HG03159 (cell line): ENCODE data around the gene EPN2.

Experiments
- ATAC-seq: cut with Tn5 transposase; IDR thresholded peaks from one replicate; pipeline ENCODE4 v1.9.1; 2021; ENCODE audit warnings: mild to moderate bottlenecking, moderate library complexity; ENCODE audit not compliant: unreplicated experiment

Gene EPN2

GRCh38 chr17:19362277-19363113, 125.3 kb downstream of the EPN2 start, which contains the start of gene B9D1:
B9D1 (minus strand) TSS chr17:19362723; CDS start chr17:19362569, 154 bp downstream.
- peak; percentile 64 for ATAC-seq

- ATAC-seq, result no peak
These were observed 125.9 kb downstream of the EPN2 start for GRCh38 chr17:19363114-19363438.

- ATAC-seq, result no peak
These were observed 126.4 kb downstream of the EPN2 start for GRCh38 chr17:19363460-19364035.

- no peak for ATAC-seq
These were observed 127.7 kb downstream of the EPN2 start for GRCh38 chr17:19364699-19365498.

- no peak for ATAC-seq
These were observed 128.3 kb downstream of the EPN2 start for GRCh38 chr17:19365499-19365817.

GRCh38 chr17:19365833-19366636, 128.9 kb downstream of the EPN2 start:
- ATAC-seq, result no peak

GRCh38 chr17:19366637-19366972, 129.4 kb downstream of the EPN2 start:
- no peak for ATAC-seq

- ATAC-seq, result no peak
These were observed 131.1 kb downstream of the EPN2 start for GRCh38 chr17:19368229-19368628.

- ATAC-seq, result no peak
These were observed 132.1 kb downstream of the EPN2 start for GRCh38 chr17:19369107-19369778.

- no peak for ATAC-seq
These were observed 132.8 kb downstream of the EPN2 start for GRCh38 chr17:19369846-19370492.

GRCh38 chr17:19370493-19370960, 133.4 kb downstream of the EPN2 start:
- ATAC-seq, result no peak

- no peak for ATAC-seq
These were observed 134.3 kb downstream of the EPN2 start for GRCh38 chr17:19371259-19372010.

- ATAC-seq, result no peak
These were observed 134.8 kb downstream of the EPN2 start for GRCh38 chr17:19372011-19372370.

- no peak for ATAC-seq
These were observed 135.3 kb downstream of the EPN2 start for GRCh38 chr17:19372439-19372838.

GRCh38 chr17:19372866-19373504, 135.8 kb downstream of the EPN2 start:
- no peak for ATAC-seq

- ATAC-seq, result no peak
These were observed 137.0 kb downstream of the EPN2 start for GRCh38 chr17:19374136-19374535.

GRCh38 chr17:19375732-19376131, 138.6 kb downstream of the EPN2 start:
- ATAC-seq, result no peak

GRCh38 chr17:19376811-19377210, 139.6 kb downstream of the EPN2 start:
- ATAC-seq, result no peak
